MM.1S (cell line): Measurements from ENCODE around the gene SLC9B2.

Experiments
- DNase-seq: peaks from one replicate; pipeline ENCODE4 v3.0.0-alpha.2; 2015
- H2AFZ ChIP-seq: fragments of 300-600 bp; sonication (generic); 2 replicates; pipeline ENCODE4 v1.6.0; 2016; ENCODE audit warnings: antibody characterized with exemption, low read length
- H3F3A ChIP-seq: fragments of 300-600 bp; sonication (generic); 2 replicates; pipeline ENCODE4 v1.6.1; 2016; ENCODE audit warnings: mild to moderate bottlenecking, antibody characterized with exemption, low read length, moderate library complexity, mixed read lengths; ENCODE audit not compliant: insufficient read depth
- H3K27ac ChIP-seq: fragments of 300-600 bp; sonication (generic); 2 replicates; pipeline ENCODE4 v1.5.1; 2016; ENCODE audit warnings: mild to moderate bottlenecking, low read length
- H3K27me3 ChIP-seq: fragments of 300-600 bp; sonication (generic); replicated peaks from 2 replicates; pipeline ENCODE4 v1.6.0; 2016; ENCODE audit warnings: low read length; ENCODE audit not compliant: insufficient read depth
- H3K36me3 ChIP-seq: fragments of 300-600 bp; sonication (generic); replicated peaks from 2 replicates; pipeline ENCODE4 v1.6.1; 2016; ENCODE audit warnings: mild to moderate bottlenecking, low read length, mixed read lengths; ENCODE audit not compliant: insufficient read depth
- H3K4me1 ChIP-seq: fragments of 300-600 bp; sonication (generic); 2 replicates; pipeline ENCODE4 v1.6.1; 2016; ENCODE audit warnings: low read length, mixed read lengths
- H3K4me2 ChIP-seq: fragments of 300-600 bp; sonication (generic); 2 replicates; pipeline ENCODE4 v1.6.0; 2016; ENCODE audit warnings: low read depth, low read length
- H3K4me3 ChIP-seq: fragments of 300-600 bp; sonication (generic); 2 replicates; pipeline ENCODE4 v1.5.1; 2016; ENCODE audit warnings: low read length, mixed read lengths
- H3K79me2 ChIP-seq: fragments of 300-600 bp; sonication (generic); 2 replicates; pipeline ENCODE4 v1.6.1; 2016; ENCODE audit warnings: mixed run types, low read length, mixed read lengths
- H3K9ac ChIP-seq: fragments of 300-600 bp; sonication (generic); 2 replicates; pipeline ENCODE4 v1.6.1; 2016; ENCODE audit warnings: low read length, mixed read lengths
- H3K9me2 ChIP-seq: fragments of 300-600 bp; sonication (generic); replicated peaks from 2 replicates; pipeline ENCODE4 v1.6.1; 2016; ENCODE audit warnings: mild to moderate bottlenecking, low read length, mixed read lengths; ENCODE audit not compliant: insufficient read depth
- H3K9me3 ChIP-seq: fragments of 300-600 bp; sonication (generic); replicated peaks from 2 replicates; pipeline ENCODE4 v1.6.1; 2016; ENCODE audit warnings: mild to moderate bottlenecking, low read length, mixed read lengths; ENCODE audit not compliant: insufficient read depth
- H4K20me1 ChIP-seq: fragments of 300-600 bp; sonication (generic); 2 replicates; pipeline ENCODE4 v1.6.1; 2016; ENCODE audit warnings: mild to moderate bottlenecking, low read length, moderate library complexity, mixed read lengths; ENCODE audit not compliant: insufficient read depth
- EZH2 ChIP-seq: fragments of 300-600 bp; sonication (generic); optimal IDR thresholded peaks from 2 replicates; pipeline ENCODE3; 2017; ENCODE audit warnings: low read depth, mild to moderate bottlenecking, antibody characterized with exemption, low read length, mixed read lengths
- EZH2phosphoT487 ChIP-seq: fragments of 300-600 bp; sonication (generic); IDR thresholded peaks from 2 replicates; pipeline ENCODE4 v1.6.1; 2018; ENCODE audit warnings: antibody characterized with exemption, low read length
- TF ChIP-seq, protein P1 (sequence below): fragments of 300-600 bp; sonication (generic); IDR thresholded peaks from 2 replicates; pipeline ENCODE4 v1.5.1; 2016; ENCODE audit warnings: antibody characterized with exemption, low read length, mixed read lengths

The SLC9B2 gene

DNA sequence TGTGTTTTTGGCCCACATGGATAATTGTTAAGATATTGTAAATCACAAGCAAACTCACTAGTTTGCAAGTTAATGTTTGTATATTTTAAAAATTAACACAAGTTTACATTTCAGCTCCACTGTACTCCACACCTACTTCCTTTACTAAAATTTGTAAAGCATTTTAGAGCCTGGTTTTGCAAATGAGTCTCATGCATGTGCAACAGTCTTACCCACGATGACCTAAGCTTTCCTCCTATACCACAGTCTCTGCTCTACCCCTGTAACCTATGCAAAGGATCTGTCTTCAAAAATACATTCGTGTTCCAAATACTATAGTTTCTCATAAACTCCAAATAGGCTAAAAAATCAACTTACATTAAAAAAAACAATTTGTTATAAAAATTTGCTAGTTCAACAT lies 12.9 kb upstream of the SLC9B2 start:
- TF ChIP-seq, protein P1, sequence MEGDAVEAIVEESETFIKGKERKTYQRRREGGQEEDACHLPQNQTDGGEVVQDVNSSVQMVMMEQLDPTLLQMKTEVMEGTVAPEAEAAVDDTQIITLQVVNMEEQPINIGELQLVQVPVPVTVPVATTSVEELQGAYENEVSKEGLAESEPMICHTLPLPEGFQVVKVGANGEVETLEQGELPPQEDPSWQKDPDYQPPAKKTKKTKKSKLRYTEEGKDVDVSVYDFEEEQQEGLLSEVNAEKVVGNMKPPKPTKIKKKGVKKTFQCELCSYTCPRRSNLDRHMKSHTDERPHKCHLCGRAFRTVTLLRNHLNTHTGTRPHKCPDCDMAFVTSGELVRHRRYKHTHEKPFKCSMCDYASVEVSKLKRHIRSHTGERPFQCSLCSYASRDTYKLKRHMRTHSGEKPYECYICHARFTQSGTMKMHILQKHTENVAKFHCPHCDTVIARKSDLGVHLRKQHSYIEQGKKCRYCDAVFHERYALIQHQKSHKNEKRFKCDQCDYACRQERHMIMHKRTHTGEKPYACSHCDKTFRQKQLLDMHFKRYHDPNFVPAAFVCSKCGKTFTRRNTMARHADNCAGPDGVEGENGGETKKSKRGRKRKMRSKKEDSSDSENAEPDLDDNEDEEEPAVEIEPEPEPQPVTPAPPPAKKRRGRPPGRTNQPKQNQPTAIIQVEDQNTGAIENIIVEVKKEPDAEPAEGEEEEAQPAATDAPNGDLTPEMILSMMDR, result no peak
- TF ChIP-seq EZH2phosphoT487 (no peak), EZH2 (no peak)
- H3K79me2 ChIP-seq, result no peaks in the 10 kb centered on the region
- no peak overlapping the region for H3K4me3 ChIP-seq
- no peaks in the 10 kb centered on the region for H3K27me3 ChIP-seq
- DNase-seq, result no peak
- no peaks in the 10 kb centered on the region for H3K36me3 ChIP-seq
- H3K9me3 ChIP-seq, result no peaks in the 10 kb centered on the region
- H4K20me1 ChIP-seq, result no peaks in the 10 kb centered on the region
- H3K4me2 ChIP-seq, result no peak overlapping the region
- no peak overlapping the region for H3K9ac ChIP-seq
- H3K27ac ChIP-seq, result no peak overlapping the region
- H3F3A ChIP-seq, result no peaks in the 10 kb centered on the region
- H3K4me1 ChIP-seq, result peaks cover 6% of the 10 kb centered on the region
- no peaks in the 10 kb centered on the region for H3K9me2 ChIP-seq
- H2AFZ ChIP-seq, result no peak overlapping the region

DNA sequence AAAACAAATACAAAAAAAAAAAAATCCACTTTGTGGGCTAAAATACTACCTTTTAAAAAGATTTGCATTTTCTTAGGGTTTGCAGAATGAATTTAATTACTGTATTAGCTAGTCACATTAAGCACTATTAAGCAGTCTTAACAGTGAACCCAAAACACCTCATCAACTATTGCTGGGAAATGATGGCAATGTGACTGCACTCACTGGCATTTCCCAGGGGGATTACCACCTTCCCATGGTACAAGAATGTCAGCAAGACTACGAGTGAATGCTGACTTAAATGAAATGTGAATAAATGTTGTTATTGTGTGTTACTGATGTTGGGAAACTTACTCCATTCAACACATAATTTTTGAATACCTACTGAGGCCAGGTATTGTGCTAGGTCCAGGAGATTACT lies 10.0 kb upstream of the SLC9B2 start:
- H3K36me3 ChIP-seq, result no peaks in the 10 kb centered on the region
- H3K9ac ChIP-seq, result no peak overlapping the region
- H3F3A ChIP-seq, result no peaks in the 10 kb centered on the region
- H4K20me1 ChIP-seq, result no peaks in the 10 kb centered on the region
- no peak overlapping the region for H2AFZ ChIP-seq
- no peaks in the 10 kb centered on the region for H3K79me2 ChIP-seq
- no peak overlapping the region for H3K4me2 ChIP-seq
- no peak overlapping the region for H3K27ac ChIP-seq
- H3K9me3 ChIP-seq, result no peaks in the 10 kb centered on the region
- H3K9me2 ChIP-seq, result no peaks in the 10 kb centered on the region
- H3K4me3 ChIP-seq, result no peak overlapping the region
- TF ChIP-seq EZH2 (no peak), EZH2phosphoT487 (no peak)
- TF ChIP-seq, protein P1, result no peak
- H3K27me3 ChIP-seq, result no peaks in the 10 kb centered on the region
- DNase-seq, result no peak
- H3K4me1 ChIP-seq, result no peaks in the 10 kb centered on the region

DNA sequence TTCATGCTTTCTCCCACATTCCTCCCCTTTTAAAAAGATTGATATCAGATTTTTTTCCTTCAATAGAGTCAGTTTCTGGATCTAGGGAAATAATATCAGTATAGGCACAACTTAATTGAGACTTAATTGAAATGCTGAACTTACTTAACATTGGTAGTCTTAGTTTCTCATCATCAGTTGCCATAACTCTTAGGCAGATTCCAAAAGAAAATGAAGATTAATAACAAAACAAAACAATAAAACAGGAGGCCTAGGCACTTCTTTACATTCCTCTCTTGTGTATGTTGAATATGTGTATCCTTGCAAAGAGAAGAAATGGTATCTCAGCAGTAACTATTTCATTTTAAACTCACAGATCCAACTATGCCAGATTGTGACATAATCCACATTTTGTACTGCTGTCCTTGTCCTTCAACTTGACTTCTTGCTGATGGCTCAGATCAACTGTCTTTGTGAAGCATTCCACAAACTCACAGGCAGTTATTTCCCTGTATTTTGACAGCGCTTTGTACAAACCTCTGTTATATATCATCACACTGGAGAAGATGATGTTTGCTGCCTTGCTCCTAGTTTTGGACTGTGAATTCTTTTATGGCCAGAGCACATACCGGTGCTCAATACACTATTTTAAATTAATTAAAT lies 9.1 kb upstream of the SLC9B2 start:
- no peak for TF ChIP-seq EZH2
- TF ChIP-seq EZH2phosphoT487, result no peak
- TF ChIP-seq, protein P1, result no peak
- Histone ChIP-seq H2AFZ (no peak overlapping the region), H3K9ac (no peak overlapping the region), H3K27ac (no peak overlapping the region), H3K9me3 (no peaks in the 10 kb centered on the region), H3K79me2 (no peaks in the 10 kb centered on the region), H3K4me1 (no peaks in the 10 kb centered on the region), H4K20me1 (no peaks in the 10 kb centered on the region), H3K9me2 (no peaks in the 10 kb centered on the region), H3K27me3 (no peaks in the 10 kb centered on the region), H3K4me2 (no peak overlapping the region), H3F3A (no peaks in the 10 kb centered on the region), H3K4me3 (no peak overlapping the region), H3K36me3 (no peaks in the 10 kb centered on the region)
- no peak for DNase-seq
